Panc1 (cell line): Measurements from ENCODE around the gene HOXC4.
"Not testable (repeated sequence)": the region's sequence is repeated elsewhere in the genome, so short reads cannot be mapped to it uniquely, and the experiment has no call there.

ENCODE experiments used
- POLR2AphosphoS5 ChIP-seq: IDR thresholded peaks from 2 replicates; pipeline ENCODE4 v1.6.1; 2012; ENCODE audit warnings: mild to moderate bottlenecking, low read depth, low read length, moderate library complexity
- SIN3A ChIP-seq: IDR thresholded peaks from 2 replicates; pipeline ENCODE4 v1.6.1; 2012; ENCODE audit warnings: low read depth, mild to moderate bottlenecking, low read length, moderate library complexity, borderline replicate concordance; ENCODE audit not compliant: insufficient read depth

DNA sequence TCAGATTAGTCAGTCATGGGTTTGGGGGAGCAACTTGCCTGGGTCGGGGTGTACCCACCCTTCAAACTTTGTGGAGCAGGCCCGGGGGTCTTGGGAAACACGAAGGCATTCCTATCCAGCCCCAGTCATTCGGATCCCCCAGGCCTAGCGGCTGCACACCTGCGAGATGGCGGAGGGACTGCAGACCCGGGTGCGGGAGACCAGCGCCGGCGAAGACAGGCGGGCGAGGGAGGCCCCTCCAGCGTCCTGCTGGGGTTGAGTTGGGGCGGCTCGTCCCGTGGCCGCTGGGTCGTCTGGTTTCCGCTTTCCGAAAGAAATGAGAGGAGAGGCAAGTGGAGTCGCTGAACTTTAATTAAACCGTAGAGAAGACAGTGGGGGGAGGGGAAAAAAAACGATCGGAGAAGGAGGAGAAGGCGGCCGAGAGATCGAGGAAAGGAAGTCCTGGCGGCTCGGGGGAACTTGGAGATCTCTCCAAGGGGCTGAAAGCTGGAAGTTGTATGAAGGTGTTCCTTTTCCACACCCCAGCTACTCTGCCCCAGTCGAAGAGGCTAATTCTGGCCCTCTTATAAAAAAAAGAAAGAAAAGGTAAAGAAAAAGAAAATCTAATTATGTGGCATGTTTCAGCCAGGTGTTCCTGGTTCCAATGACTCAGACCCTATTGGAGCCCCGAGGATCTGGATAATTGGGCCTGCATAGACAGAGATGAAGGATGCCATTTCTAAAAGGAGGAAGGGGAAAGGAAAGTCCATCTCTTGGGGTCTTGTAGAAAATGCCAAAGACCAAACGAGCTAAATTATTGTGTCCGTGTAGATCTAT, 28.2 kb downstream of the HOXC4 start:
- not testable (repeated sequence) for TF ChIP-seq POLR2AphosphoS5, SIN3A
